ENCODE results near the gene NPR2.

Gene NPR2

DNA sequence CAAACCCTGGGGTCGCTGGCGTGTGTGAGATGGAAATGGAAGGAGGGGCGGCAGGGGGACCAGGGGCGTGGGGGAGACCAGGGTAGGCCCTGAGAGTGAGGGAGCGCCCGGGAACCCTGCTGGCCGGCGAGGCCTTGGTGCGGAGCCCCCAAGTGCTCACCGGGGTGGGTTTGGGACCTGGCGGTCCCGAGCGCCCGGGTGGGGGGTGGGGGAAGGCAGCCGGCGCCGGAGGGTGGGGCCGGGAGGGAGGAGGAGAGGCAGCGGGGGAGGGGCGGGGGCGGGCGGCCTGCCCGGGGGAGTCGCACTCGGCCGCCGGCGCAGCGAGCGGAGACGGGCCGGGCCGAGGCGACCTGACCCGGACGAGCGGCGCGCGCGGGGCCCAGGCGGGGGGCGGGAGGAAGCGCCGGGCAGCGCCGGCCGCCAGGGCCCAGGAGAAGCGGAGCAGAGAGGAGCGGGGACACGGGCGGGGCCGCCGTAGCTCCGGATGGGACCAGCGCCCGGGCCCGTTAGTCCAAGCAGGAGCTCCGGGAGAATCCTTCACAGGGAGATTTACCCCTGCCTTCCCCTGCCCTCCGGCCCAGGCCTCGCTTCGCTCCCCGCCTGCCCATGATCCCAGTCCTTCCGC lies at the start of gene NPR2:
TSS of gene NPR2 (plus strand) at position 295 of the 625 bp plus-strand sequence. CDS start 818 bp downstream, outside the sequence.
- no peak for DNase-seq

DNA sequence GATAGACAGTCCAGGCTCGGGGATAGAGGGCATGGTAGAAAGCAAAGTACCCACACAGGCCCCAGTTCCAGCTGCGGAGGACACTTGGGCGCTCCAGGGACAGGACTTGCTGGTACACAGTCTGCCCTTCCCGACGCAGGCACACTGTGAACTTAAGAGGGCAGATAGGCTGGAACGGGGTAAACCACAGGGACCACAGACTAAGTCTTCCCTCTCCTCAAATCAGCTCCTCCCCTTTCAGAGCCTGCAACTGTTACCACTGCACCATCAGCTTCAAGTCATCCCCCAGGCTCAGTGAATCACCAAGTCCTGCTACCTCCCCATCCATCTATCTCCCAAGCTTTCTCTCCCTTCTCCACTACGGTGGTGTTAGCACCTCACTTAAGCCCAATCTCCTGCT lies 49.7 kb upstream of the NPR2 start:
- no peak for DNase-seq

GRCh38 chr9:35743452-35743851 lies 47.9 kb upstream of the NPR2 start:
- DNase-seq, result no peak

DNA sequence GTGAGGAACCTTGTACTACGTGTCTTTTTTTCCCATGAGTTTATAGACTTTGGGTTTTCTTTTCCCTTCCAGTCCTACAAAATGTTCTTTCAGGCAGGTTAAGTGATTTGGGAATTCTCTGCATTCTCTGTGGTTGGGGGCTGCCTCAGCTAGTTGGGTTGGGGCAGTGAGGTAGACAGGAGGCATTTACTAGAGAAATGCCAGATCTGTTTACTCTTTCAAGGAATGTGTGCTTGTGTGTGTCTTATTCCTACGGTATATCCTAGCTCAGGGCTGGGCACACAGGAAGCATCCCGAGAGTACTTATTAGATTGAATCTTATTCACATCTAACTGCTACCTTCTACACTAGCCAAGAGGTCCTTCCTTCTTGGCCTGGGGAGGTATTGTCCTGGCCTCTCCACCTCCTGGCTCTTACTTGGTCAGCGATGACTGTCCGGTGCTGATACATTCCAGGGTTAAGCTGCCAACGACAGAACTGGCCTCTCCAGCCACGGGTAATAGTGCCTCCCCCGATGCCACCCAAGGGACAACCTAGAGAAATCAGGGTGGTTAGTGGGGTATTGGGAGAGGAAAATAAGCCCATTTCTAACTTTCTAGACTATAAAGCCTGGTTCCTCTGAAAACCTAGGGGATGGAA lies 47.4 kb upstream of the NPR2 start:
- DNase-seq, result no peak

- no peak for DNase-seq
Measured at GRCh38 chr9:35745569-35745968, 45.8 kb upstream of the NPR2 start.

DNA sequence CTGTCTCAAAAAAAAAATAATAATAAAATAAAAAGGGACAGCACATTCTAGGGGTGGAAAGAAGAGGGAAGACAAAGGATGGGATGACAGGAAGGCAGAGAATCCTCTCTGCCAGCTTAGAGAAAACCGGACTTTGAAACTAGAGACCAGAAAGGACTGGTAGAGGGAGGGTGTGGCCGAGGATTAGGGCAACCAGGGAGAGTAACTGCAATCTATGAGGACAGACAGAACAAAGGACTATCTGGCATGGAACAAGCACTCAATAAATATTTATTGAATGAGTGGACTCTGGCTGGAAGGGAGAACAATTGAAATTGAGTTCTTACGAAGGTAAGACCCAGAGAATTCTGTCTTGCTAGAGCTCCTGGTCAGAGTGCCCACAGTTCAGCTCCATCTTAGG lies 44.8 kb upstream of the NPR2 start:
- no peak for DNase-seq

GRCh38 chr9:35748242-35748857 lies 43.0 kb upstream of the NPR2 start:
- DNase-seq, result no peak

DNA sequence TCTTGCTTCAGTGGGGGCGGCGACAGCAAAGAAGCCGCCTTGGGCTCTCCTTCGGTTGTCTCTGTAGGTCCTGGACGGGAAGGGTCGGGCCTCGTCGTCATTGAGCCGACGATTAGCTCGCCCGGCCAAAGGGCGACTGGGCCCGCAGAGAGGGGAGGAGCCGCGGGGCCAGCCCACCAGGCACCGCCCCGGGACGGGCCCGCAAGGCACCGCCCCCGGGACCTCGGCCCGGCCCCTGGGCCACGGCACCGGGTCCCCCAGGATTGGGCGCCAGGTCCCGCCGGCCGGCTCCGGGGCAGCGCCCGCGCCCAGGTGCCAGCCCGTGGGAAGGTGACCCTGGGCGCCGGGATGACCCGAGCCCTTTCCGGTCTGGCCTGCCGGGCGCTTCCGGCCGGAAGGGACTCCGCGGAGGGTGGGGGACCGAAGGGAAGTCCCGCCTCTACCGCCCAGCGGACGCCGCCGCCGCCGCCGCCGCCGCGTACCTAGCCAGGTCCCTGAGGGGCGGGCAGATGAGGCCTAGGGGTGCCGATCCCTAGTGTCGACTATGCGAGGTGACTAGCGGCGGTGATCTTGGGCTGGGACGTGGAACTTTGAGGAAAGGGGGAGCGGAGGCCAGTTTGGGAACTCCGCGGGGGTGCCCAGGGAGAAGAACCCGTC lies 42.4 kb upstream of the NPR2 start, which contains the start of the genes GBA2 and RGP1:
TSS of gene GBA2 (minus strand) at position 371 of the 657 bp plus-strand sequence. CDS start 524 bp downstream, outside the sequence.
TSS of gene RGP1 (plus strand) at position 430 of the 657 bp plus-strand sequence. CDS start 469 bp downstream, outside the sequence.
- DNase-seq, result peak; percentile 21

DNA sequence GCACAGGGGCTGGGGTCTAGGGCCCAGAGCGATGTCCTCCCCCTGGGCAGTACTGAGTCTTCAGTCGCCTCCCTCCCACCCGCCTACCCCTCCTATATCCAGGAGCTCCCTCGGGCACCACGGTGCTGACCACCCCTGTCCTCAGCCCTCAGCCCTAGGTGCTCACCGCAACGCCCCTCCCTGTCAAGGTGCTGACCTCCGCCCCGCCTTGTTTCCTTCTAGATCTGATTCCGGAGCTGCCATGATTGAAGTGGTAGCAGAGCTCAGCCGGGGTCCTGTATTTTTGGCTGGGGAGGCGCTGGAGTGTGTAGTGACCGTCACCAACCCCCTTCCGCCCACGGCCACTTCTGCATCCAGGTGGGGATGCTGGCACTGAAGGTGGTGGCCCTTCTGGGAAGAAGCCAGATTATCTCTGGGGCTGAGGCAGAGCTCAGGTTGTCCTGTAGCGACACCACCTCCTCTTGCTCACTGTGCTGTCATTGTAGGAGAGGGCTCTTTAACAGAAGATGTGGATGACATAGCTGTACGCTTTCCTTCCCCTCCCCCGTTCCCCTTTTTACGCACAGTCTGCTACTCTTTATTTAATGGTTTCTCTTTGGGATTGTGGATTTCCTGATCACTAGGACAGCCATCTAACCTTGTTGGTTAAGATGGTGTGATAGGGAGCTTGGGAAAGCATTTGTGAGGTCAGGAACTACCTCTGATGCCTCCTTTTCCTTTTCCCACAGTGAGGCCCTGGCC lies 41.7 kb upstream of the NPR2 start:
- peak; percentile 21 for DNase-seq

- no peak for DNase-seq
Measured at GRCh38 chr9:35750256-35750531, 41.2 kb upstream of the NPR2 start.

DNA sequence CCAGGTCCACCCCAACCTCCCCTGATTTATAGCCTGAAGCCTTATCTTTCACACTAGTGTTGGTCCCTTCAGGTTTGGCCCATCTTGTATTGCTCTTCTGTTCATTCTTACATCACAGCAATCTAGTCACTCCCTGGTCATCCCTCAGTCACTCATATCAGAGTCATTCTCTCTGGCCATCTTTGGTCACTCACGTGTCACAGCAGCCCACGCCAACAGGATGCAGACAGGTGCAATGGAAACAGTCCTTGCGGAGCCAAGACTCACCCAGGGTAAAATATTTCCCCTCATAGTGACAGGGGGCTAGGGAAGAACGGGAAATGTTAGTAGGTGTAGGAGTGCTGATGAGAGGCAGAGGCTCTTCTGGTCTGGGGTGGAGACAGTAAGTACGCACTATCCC lies 37.9 kb upstream of the NPR2 start:
- DNase-seq, result no peak

DNA sequence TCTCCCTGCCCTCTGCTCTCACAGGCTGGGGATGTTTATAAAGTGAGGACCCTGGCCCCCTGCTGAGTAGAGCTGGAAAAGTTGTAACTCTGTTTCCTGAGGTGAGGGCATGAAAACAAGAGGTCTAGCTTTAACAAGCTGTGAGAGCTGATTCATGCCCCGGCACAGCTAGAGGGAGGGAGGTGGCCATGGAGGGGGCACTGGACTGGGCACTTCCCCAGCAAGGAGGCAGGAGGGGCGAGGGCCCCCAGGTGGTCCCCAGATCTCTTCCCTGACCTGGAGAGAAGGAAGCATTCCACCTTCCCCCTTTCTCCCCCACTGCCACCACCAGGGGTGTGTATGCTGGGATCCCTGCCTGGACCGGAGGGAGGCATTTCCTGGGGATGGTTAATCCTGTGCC lies 37.1 kb upstream of the NPR2 start, which contains the start of gene MSMP:
TSS of gene MSMP (minus strand) at position 13 of the 400 bp plus-strand sequence. CDS start 147 bp downstream, outside the sequence.
- no peak for DNase-seq

DNA sequence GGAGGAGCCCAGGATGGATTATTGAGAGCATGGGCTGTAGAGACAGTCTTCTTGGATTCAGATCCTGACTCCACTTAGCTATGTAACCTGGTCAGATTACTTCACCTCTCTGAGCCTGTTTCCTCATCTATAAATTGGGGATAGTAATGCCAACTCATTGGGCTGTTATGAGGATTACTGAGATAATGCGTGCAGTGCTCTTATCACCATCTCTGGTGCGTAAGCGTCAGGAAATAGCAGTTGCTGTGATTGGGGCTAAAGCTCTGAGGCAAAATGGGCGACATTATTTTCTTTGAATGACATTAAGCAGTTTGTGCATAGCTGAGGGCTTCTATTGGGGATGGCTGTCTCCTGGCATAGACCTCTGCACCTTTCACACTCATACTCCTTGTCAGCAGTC lies 36.3 kb upstream of the NPR2 start:
- no peak for DNase-seq

- DNase-seq, result peak; percentile 42
Measured at GRCh38 chr9:35756275-35757225, 34.8 kb upstream of the NPR2 start.

DNA sequence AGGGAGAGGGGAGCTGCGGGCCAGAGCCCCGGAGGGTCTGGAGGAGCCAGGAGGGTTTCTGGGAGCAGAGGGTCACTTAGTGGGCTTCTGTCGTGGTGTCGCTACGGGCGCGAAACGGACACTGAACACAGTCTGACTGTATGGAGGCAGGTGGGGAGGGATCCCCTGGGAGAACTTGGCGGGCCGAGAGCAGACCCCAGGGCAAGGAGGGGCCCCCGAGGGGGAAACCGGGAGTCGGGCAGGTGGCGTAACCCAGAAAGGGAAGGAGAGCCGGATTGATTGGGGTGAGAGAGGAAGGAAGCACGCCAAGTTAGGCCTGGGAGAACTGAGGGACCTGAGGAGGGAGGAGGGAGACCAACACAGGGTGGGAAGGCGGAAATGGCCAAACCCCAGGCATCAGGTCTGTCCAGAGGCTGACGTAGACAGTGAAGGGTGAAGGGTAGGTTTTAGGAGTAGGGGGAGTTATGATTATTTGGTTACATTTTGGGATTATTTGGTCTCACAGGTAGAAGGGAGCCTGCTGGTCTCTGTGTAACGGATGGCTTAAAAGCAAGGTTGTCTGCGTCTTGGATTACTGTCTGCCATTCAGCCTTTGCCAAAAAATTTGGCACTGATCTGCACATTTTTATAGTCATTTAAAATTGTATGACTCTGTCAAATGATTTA lies 34.0 kb upstream of the NPR2 start:
- DNase-seq, result peak; percentile 31

- DNase-seq, result no peak
Measured at GRCh38 chr9:35757892-35758275, 33.5 kb upstream of the NPR2 start.

- DNase-seq, result no peak
Measured at GRCh38 chr9:35758475-35759050, 32.8 kb upstream of the NPR2 start.

DNA sequence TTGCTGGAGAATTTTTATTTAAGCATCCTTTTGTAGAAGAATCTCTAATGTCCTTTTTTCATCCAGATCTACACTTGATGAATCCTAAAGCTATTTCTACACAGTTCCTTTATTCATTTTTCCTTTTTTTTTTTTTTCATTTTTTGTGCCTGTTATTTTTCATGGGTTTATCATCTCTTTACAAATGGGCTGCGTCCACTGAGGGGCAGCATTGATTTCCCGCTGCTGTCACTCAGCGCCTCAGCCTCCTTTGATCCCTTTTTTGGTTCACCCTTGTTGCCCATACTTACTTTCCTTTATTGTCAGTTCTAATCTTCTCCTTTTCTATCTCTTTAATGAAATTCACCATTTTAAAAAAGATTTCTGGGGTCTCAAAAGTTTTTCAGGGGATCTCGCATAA lies 31.6 kb upstream of the NPR2 start:
- no peak for DNase-seq

DNA sequence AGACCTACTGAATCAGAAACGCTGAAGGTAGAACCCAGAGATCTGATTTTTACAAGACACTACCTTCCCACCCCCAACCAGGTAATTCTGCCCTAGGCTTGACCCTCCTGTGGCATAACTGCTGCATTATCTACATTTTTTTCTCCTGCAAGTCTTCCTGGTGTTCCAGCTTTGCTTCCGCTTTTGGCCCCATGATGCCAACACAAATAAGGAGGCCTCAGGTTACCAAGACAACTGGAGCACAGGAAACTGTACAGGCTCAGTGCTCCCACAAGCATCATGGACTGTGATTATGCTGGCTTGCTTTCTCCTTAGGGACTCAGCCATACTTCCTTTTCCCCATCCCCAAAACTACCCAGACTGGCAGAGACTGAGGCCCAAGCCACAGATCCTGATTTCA lies 30.7 kb upstream of the NPR2 start:
- no peak for DNase-seq

GRCh38 chr9:35763181-35763580 lies 28.2 kb upstream of the NPR2 start:
- DNase-seq, result no peak

DNA sequence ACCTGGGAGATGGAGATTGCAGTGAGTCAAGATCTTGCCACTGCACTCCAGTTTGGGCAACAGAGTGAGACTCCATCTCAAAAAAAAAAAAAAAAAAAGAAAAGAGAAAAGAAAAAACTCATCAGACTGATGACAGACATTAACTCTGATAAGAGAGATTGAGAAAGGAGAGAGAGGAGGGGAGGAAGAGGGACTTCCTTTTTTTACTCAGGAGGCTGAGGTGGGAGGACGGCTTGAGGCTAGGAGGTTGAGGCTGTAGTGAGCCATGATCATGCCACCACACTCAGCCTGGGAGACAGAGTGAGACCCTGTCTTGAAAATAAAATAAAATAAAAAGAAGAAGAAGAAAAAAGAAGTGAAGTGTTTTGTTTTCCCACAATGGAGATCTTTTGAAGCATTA lies 27.6 kb upstream of the NPR2 start:
- no peak for DNase-seq

All from NCI-H510A treated with DMSO at 0.1 percent for 48 hours (cell line).